Measurements from ENCODE around the gene MRGPRX4. TPM values are rescaled to one million over a fixed set of nuclear protein-coding genes. Genes with fewer than 3 reads are reported as not detected.

Gene MRGPRX4
- total RNA-seq, 1 donor from 2014 or later = not detected

DNA sequence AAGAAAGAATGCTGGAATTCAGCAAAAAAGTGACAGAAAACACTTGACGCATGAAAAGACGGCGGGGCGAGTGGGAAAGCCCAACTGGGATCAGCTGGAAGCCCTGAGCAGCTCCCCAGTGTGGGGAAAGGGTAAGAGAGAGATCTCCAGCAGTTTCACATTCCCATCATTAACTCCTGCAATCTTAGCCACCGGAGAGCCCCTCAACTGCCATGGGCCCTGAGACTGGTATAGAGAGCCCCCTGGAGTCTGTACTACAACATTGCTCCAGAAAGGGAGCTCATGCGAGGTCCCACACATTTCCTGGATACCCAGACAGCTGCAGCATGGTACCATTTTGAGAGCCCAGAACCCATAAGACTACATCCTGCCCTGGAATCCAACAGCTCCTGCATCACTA, 31.1 kb downstream of the MRGPRX4 start:
- FAIRE-seq (no peak), DNase-seq (ENCODE audit: low read depth) (no peak)
- Histone ChIP-seq H3K9ac (ENCODE audit: low read length) (no peak overlapping the region), H3K4me1 (ENCODE audit: insufficient read depth, low read length) (no peaks in the 10 kb centered on the region), H3K4me3 (ENCODE audit: insufficient read depth, low read depth, low read length) (no peak overlapping the region), H3K79me2 (ENCODE audit: insufficient read depth, low read length) (no peaks in the 10 kb centered on the region), H2AFZ (ENCODE audit: low read depth, low read length) (no peak overlapping the region), H3K4me2 (ENCODE audit: low read length) (no peak overlapping the region), H3K27ac (ENCODE audit: low read depth, low read length) (no peak overlapping the region), H3K27me3 (ENCODE audit: insufficient read depth, low read length) (peaks cover 2% of the 10 kb centered on the region), H4K20me1 (ENCODE audit: insufficient read depth, low read length) (no peaks in the 10 kb centered on the region), H3K36me3 (ENCODE audit: insufficient read depth, low read length) (no peaks in the 10 kb centered on the region), H3K9me3 (ENCODE audit: insufficient read depth, low read depth, low read length) (no peaks in the 10 kb centered on the region)
- no peak overlapping the region for H3K4me3 Mint-ChIP-seq (ENCODE audit: unreplicated experiment)
- H3K9me3 Mint-ChIP-seq (ENCODE audit: unreplicated experiment) = peaks cover 13% of the 10 kb centered on the region
- H3K27ac Mint-ChIP-seq (ENCODE audit: unreplicated experiment) = no peak overlapping the region
- H3K27me3 Mint-ChIP-seq (ENCODE audit: low read depth, unreplicated experiment) = peaks cover 8% of the 10 kb centered on the region
- no peak for TF ChIP-seq EZH2 (IDR thresholded peaks at IDR 0.05; ENCODE audit: insufficient read depth, low read length)
- TF ChIP-seq, protein P1, sequence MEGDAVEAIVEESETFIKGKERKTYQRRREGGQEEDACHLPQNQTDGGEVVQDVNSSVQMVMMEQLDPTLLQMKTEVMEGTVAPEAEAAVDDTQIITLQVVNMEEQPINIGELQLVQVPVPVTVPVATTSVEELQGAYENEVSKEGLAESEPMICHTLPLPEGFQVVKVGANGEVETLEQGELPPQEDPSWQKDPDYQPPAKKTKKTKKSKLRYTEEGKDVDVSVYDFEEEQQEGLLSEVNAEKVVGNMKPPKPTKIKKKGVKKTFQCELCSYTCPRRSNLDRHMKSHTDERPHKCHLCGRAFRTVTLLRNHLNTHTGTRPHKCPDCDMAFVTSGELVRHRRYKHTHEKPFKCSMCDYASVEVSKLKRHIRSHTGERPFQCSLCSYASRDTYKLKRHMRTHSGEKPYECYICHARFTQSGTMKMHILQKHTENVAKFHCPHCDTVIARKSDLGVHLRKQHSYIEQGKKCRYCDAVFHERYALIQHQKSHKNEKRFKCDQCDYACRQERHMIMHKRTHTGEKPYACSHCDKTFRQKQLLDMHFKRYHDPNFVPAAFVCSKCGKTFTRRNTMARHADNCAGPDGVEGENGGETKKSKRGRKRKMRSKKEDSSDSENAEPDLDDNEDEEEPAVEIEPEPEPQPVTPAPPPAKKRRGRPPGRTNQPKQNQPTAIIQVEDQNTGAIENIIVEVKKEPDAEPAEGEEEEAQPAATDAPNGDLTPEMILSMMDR (IDR thresholded peaks at IDR 0.05; ENCODE audit: insufficient read depth, low read depth, low read length) = peak; percentile 21
- H3K4me1 Mint-ChIP-seq (ENCODE audit: low read depth, unreplicated experiment) = no peaks in the 10 kb centered on the region
- H3K36me3 Mint-ChIP-seq (ENCODE audit: low read depth, unreplicated experiment) = no peaks in the 10 kb centered on the region

DNA sequence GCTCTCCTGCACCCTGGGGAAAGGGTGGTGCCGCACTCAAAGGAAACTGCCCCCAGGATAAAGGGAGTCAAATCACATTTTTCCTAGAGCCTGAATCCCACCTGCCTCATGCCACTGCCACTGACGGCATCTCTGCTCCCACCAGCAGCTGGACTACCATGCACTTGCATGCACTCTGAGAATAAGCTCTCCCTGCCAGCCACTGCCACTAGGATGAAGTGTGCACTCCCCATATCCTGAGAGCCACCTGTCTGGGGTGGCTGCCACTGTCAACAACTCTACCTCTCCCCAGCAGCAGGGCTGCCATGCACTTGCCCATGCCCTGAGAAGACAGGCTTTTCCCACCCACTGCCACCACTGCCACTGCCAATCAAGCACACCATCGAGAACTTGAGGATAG, 31.6 kb downstream of the MRGPRX4 start:
- TF ChIP-seq, protein P1 (IDR thresholded peaks at IDR 0.05; ENCODE audit: insufficient read depth, low read depth, low read length) = no peak
- no peak for TF ChIP-seq EZH2 (IDR thresholded peaks at IDR 0.05; ENCODE audit: insufficient read depth, low read length)
- no peaks in the 10 kb centered on the region for H3K36me3 Mint-ChIP-seq (ENCODE audit: low read depth, unreplicated experiment)
- no peak overlapping the region for H3K4me2 ChIP-seq (ENCODE audit: low read length)
- H3K79me2 ChIP-seq (ENCODE audit: insufficient read depth, low read length) = no peaks in the 10 kb centered on the region
- H3K4me3 Mint-ChIP-seq (ENCODE audit: unreplicated experiment) = no peak overlapping the region
- no peaks in the 10 kb centered on the region for H3K9me3 ChIP-seq (ENCODE audit: insufficient read depth, low read depth, low read length)
- H3K27me3 ChIP-seq (ENCODE audit: insufficient read depth, low read length) = peaks cover 2% of the 10 kb centered on the region
- peaks cover 9% of the 10 kb centered on the region for H3K27me3 Mint-ChIP-seq (ENCODE audit: low read depth, unreplicated experiment)
- H2AFZ ChIP-seq (ENCODE audit: low read depth, low read length) = no peak overlapping the region
- FAIRE-seq = no peak
- H3K27ac Mint-ChIP-seq (ENCODE audit: unreplicated experiment) = no peak overlapping the region
- H3K4me1 Mint-ChIP-seq (ENCODE audit: low read depth, unreplicated experiment) = no peaks in the 10 kb centered on the region
- no peaks in the 10 kb centered on the region for H4K20me1 ChIP-seq (ENCODE audit: insufficient read depth, low read length)
- H3K36me3 ChIP-seq (ENCODE audit: insufficient read depth, low read length) = no peaks in the 10 kb centered on the region
- no peak overlapping the region for H3K27ac ChIP-seq (ENCODE audit: low read depth, low read length)
- H3K4me1 ChIP-seq (ENCODE audit: insufficient read depth, low read length) = no peaks in the 10 kb centered on the region
- H3K9me3 Mint-ChIP-seq (ENCODE audit: unreplicated experiment) = peaks cover 13% of the 10 kb centered on the region
- DNase-seq (ENCODE audit: low read depth) = no peak
- no peak overlapping the region for H3K4me3 ChIP-seq (ENCODE audit: insufficient read depth, low read depth, low read length)
- H3K9ac ChIP-seq (ENCODE audit: low read length) = no peak overlapping the region

DNA sequence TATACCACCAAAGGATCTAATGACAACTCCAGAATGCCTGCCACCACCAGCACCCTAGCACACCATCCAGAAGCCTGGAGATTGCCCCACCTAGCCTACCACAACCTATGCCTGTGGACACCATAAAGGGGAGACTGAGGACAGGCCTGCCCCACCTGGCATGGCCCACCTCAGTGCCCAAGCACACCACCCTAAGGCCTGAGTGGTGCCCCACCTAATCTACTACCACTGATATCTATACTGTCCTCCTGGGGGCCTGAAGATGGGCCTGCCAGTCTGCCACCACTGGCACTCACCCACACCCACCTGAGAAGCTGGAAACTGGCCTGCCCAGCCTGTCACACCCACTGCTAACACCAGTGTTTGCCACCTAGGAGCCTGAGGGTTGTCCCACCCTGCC, 32.1 kb downstream of the MRGPRX4 start:
- Histone ChIP-seq H4K20me1 (ENCODE audit: insufficient read depth, low read length) (no peaks in the 10 kb centered on the region), H3K27me3 (ENCODE audit: insufficient read depth, low read length) (peaks cover 2% of the 10 kb centered on the region), H2AFZ (ENCODE audit: low read depth, low read length) (no peak overlapping the region), H3K9me3 (ENCODE audit: insufficient read depth, low read depth, low read length) (no peaks in the 10 kb centered on the region), H3K4me1 (ENCODE audit: insufficient read depth, low read length) (no peaks in the 10 kb centered on the region), H3K4me3 (ENCODE audit: insufficient read depth, low read depth, low read length) (no peak overlapping the region), H3K79me2 (ENCODE audit: insufficient read depth, low read length) (no peaks in the 10 kb centered on the region), H3K27ac (ENCODE audit: low read depth, low read length) (no peak overlapping the region), H3K9ac (ENCODE audit: low read length) (no peak overlapping the region), H3K4me2 (ENCODE audit: low read length) (no peak overlapping the region), H3K36me3 (ENCODE audit: insufficient read depth, low read length) (no peaks in the 10 kb centered on the region)
- Mint-ChIP-seq H3K27ac (ENCODE audit: unreplicated experiment) (no peak overlapping the region), H3K4me3 (ENCODE audit: unreplicated experiment) (no peak overlapping the region), H3K27me3 (ENCODE audit: low read depth, unreplicated experiment) (peaks cover 11% of the 10 kb centered on the region), H3K4me1 (ENCODE audit: low read depth, unreplicated experiment) (no peaks in the 10 kb centered on the region), H3K36me3 (ENCODE audit: low read depth, unreplicated experiment) (no peaks in the 10 kb centered on the region), H3K9me3 (ENCODE audit: unreplicated experiment) (peaks cover 13% of the 10 kb centered on the region)
- no peak for TF ChIP-seq EZH2 (IDR thresholded peaks at IDR 0.05; ENCODE audit: insufficient read depth, low read length)
- TF ChIP-seq, protein P1 (IDR thresholded peaks at IDR 0.05; ENCODE audit: insufficient read depth, low read depth, low read length) = no peak
- DNase-seq (ENCODE audit: low read depth) (no peak), FAIRE-seq (no peak)

All from astrocyte (in vitro differentiated cells and primary cell).